CD4-positive, alpha-beta T cell (primary cell): ENCODE results near the gene ZNF687. TPM values are rescaled to one million over a fixed set of nuclear protein-coding genes. Genes with fewer than 3 reads are reported as not detected.

Experiments
- ATAC-seq: fragments of 200-7000 bp; cut with Tn5 transposase; one replicate; pipeline ENCODE4 v1.10.0; 2022; ENCODE audit warnings: mild to moderate bottlenecking; ENCODE audit not compliant: poor library complexity
- CTCF ChIA-PET: fragments of 350-600 bp; sonication (Branson Sonifier 250); formaldehyde crosslinking; loops from one replicate; lab custom pipeline; 2021; ENCODE audit warnings: antibody characterized with exemption, inconsistent platforms; lab: Charles Lee
- POLR2A ChIA-PET: fragments of 350-600 bp; sonication (Branson Sonifier 250); formaldehyde crosslinking; loops from one replicate; lab custom pipeline; 2021; ENCODE audit warnings: antibody characterized with exemption, inconsistent platforms; lab: Charles Lee
- DNase-seq, 14 experiments: peaks; one replicate each; pipeline ENCODE4 v3.0.0-alpha.2; 2013 to 2020; ENCODE audit warnings: mixed read lengths in 2 of 14
- H3K27ac ChIP-seq, 2 donors: one replicate each; pipeline versions ENCODE4 v1.5.1 to v1.7.0; 2013; ENCODE audit warnings: low read length in 2 of 2, low read depth in 1 of 2, mild to moderate bottlenecking in 1 of 2
- H3K27me3 ChIP-seq, 2 experiments: 1 replicate in 1 of 2; 2 replicates in 1 of 2; pipeline versions ENCODE4 v1.6.1 to v1.7.0; 2013; ENCODE audit warnings: low read length in 2 of 2, control low read depth in 1 of 2, mild to moderate bottlenecking in 1 of 2, moderate library complexity in 1 of 2; ENCODE audit not compliant: insufficient read depth in 2 of 2, control insufficient read depth in 1 of 2
- H3K36me3 ChIP-seq: one replicate; pipeline ENCODE4 v1.6.1; 2013; ENCODE audit warnings: low read length, control low read depth; ENCODE audit not compliant: insufficient read depth
- H3K4me1 ChIP-seq: one replicate; pipeline ENCODE4 v1.6.1; 2013; ENCODE audit warnings: low read length, control low read depth; ENCODE audit not compliant: insufficient read depth
- H3K4me3 ChIP-seq: one replicate; pipeline ENCODE4 v1.5.1; 2013; ENCODE audit warnings: mild to moderate bottlenecking, low read length, moderate library complexity
- H3K9me3 ChIP-seq, 2 experiments: 1 replicate in 1 of 2; 2 replicates in 1 of 2; pipeline versions ENCODE4 v1.6.1 to v1.7.0; 2013; ENCODE audit warnings: low read length in 2 of 2, mild to moderate bottlenecking in 2 of 2, control low read depth in 1 of 2, moderate library complexity in 1 of 2; ENCODE audit not compliant: control insufficient read depth in 1 of 2, insufficient read depth in 1 of 2
- H3K27ac Mint-ChIP-seq: one replicate; pipeline ENCODE4 v1.8.0; 2020; ENCODE audit warnings: mixed read lengths
- H3K27me3 Mint-ChIP-seq: one replicate; pipeline ENCODE4 v1.8.0; 2021; ENCODE audit warnings: mixed read lengths
- H3K36me3 Mint-ChIP-seq: one replicate; pipeline ENCODE4 v1.8.0; 2021; ENCODE audit warnings: low read depth, mixed read lengths
- H3K4me1 Mint-ChIP-seq: one replicate; pipeline ENCODE4 v1.8.0; 2021; ENCODE audit warnings: low read depth, mixed read lengths
- H3K4me3 Mint-ChIP-seq: one replicate; pipeline ENCODE4 v1.8.0; 2020; ENCODE audit warnings: mild to moderate bottlenecking, mixed read lengths
- H3K9me3 Mint-ChIP-seq: one replicate; pipeline ENCODE4 v1.8.0; 2020; ENCODE audit warnings: mixed read lengths
- intact Hi-C, 2 experiments: fragments of 100-400 bp; cut with DNase I in 1 of 2; cut with micrococcal nuclease in 1 of 2; formaldehyde crosslinking; loops; one replicate each; pipeline versions ENCODE4 v1.15.1 to v1.9.0; 2023 to 2025; cut with DNase I, micrococcal nuclease
- total RNA-seq, 174 experiments: library from RNA in 2 of 174; stranded (reverse) in 2 of 174; gene quantifications; one replicate each; pipeline ENCODE4 v1.2.3 and lab custom pipeline; 2021 to 2026
- TF ChIP-seq, protein P1 (sequence below): fragments of 200-600 bp; IDR thresholded peaks from one replicate; pipeline ENCODE4 v1.8.0; 2022; ENCODE audit warnings: antibody characterized with exemption, mild to moderate bottlenecking

ZNF687 gene
- total RNA-seq, 2 experiments from 2014 or later: 38.9 to 40.0 TPM

DNA sequence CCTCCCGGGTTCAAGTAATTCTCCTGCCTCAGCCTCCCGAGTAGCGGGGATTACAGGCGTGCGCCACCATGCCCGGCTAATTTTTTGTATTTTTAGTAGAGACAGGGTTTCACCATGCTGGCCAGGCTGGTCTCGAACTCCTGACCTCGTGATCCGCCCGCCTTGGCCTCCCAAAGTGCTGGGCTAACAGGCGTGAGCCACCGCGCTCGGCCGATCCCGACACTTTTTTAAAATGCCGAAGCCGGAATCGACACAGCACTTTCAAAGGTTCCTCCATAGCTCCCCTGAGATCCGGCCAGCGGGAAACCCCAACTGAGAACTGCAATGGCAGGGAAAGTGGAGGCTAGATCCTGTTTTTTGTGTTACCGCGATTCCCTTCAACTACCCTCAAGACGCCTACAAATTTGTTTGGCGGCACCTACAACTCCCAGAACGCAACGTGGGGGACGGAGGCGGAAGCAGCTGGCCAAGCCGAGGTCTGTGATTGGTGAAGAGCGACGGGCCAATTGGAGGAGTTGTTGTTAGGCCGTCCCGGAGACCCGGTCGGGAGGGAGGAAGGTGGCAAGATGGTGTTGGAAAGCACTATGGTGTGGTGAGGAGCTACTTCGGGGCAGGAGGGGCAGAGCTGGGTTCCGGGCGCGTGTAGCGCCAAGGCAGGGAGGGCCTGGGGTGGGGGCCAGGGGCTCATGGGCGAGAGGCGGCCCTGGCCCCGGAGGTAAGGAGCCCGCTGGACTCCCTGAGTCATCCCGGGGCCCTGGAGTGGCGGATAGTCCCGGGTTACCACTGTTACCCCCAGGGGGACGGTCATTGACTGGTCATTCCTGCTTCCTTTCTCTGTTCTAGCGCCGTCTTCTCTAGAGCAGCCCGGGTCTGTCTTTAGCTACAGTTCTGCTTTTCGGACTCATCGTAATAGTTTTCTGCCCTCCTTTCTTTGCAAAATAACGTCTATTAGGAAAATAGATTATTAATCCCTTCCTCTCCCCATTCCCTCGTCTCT is 27.6 kb upstream of the ZNF687 start, which contains the start of gene PSMD4:
TSS of gene PSMD4 (plus strand) at position 518 of the 997 bp plus-strand sequence. CDS start at position 567, 49 bp downstream.
- peaks cover 20% of the 10 kb centered on the region for H3K36me3 Mint-ChIP-seq
- intact Hi-C loops: loop anchor here (1.0 to 10.0 kb wide), 6 partner anchors 27 to 240 kb away; partner anchors contain the start of genes PI4KB (in 1 of the 2), PIP5K1A (in 1 of the 2) and PSMB4 (in 1 of the 2)
- peaks cover 21% of the 10 kb centered on the region for H3K4me1 ChIP-seq
- peaks cover 36% of the 10 kb centered on the region for H3K4me1 Mint-ChIP-seq
- CTCF ChIA-PET: interaction anchor here (0.6 to 1.4 kb wide), 4 partner anchors 27 to 390 kb away, joined by 3 to 4 read pairs (median 4); partner anchors contain the start of gene ZNF687
- H3K9me3 Mint-ChIP-seq: no peaks in the 10 kb centered on the region
- ATAC-seq (peak; percentile 93), DNase-seq (peak; percentile 88 to 98 (median 92))
- H3K27me3 Mint-ChIP-seq: peaks cover 4% of the 10 kb centered on the region
- TF ChIP-seq, protein P1, sequence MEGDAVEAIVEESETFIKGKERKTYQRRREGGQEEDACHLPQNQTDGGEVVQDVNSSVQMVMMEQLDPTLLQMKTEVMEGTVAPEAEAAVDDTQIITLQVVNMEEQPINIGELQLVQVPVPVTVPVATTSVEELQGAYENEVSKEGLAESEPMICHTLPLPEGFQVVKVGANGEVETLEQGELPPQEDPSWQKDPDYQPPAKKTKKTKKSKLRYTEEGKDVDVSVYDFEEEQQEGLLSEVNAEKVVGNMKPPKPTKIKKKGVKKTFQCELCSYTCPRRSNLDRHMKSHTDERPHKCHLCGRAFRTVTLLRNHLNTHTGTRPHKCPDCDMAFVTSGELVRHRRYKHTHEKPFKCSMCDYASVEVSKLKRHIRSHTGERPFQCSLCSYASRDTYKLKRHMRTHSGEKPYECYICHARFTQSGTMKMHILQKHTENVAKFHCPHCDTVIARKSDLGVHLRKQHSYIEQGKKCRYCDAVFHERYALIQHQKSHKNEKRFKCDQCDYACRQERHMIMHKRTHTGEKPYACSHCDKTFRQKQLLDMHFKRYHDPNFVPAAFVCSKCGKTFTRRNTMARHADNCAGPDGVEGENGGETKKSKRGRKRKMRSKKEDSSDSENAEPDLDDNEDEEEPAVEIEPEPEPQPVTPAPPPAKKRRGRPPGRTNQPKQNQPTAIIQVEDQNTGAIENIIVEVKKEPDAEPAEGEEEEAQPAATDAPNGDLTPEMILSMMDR: no peak
- peak within 1 kb of the TSS; percentile 94 for H3K27ac Mint-ChIP-seq
- no peaks in the 10 kb centered on the region for H3K27me3 ChIP-seq
- POLR2A ChIA-PET: interaction anchor here (0.7 to 1.8 kb wide), 12 partner anchors 9 to 557 kb away, joined by 3 to 30 read pairs (median 4); partner anchors contain the start of genes CDC42SE1, GOLPH3L, PI4KB and RFX5
- peak within 1 kb of the TSS; percentile 87 for H3K4me3 ChIP-seq
- peak within 1 kb of the TSS; percentile 55 to 67 for H3K27ac ChIP-seq
- H3K36me3 ChIP-seq: peaks cover 5% of the 10 kb centered on the region
- no peaks in the 10 kb centered on the region for H3K9me3 ChIP-seq
- peak within 1 kb of the TSS; percentile 98 for H3K4me3 Mint-ChIP-seq

DNA sequence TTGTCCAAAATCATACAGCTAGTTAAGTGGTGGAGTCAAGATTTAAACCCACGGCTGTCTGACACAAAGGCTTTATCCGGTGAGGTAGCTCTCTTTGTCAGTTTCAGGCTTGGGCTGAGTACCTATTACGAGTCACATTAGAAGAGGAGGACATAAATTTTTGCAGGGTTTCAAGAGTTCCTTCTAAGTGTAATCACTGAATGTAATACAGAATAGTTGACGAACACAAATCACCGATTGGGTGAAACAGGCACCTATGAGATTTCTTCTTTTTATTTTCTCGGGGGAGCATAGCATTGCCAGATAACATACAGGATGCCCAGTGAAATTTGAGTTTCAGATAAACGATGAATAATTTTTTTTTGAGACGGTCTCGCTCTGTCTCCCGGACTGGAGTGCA is 26.7 kb upstream of the ZNF687 start:
- H3K27me3 Mint-ChIP-seq: peaks cover 4% of the 10 kb centered on the region
- DNase-seq (peak in 1 of 14 experiments; percentile 23), ATAC-seq (no peak)
- intact Hi-C loops: loop anchor here (2.0 to 10.0 kb wide), 2 partner anchors 143 to 241 kb away; partner anchors contain the start of gene PSMB4 (in 1 of the 2)
- H3K36me3 Mint-ChIP-seq: peaks cover 20% of the 10 kb centered on the region
- H3K27ac ChIP-seq: peak overlapping the region; percentile 55 to 67
- peak overlapping the region; percentile 87 for H3K4me3 ChIP-seq
- H3K9me3 Mint-ChIP-seq: no peaks in the 10 kb centered on the region
- ChIA-PET CTCF (interaction anchor here (1.4 kb wide), 1 partner anchor 59 kb away, joined by 4 read pairs; no protein-coding TSS in a partner anchor), POLR2A (interaction anchor here (1.4 to 1.8 kb wide), 5 partner anchors 26 to 155 kb away, joined by 4 to 30 read pairs (median 7); partner anchors contain the start of genes PI4KB, VPS72 and ZNF687)
- H3K36me3 ChIP-seq: peaks cover 6% of the 10 kb centered on the region
- H3K27me3 ChIP-seq: no peaks in the 10 kb centered on the region
- peak overlapping the region; percentile 98 for H3K4me3 Mint-ChIP-seq
- peak overlapping the region; percentile 94 for H3K27ac Mint-ChIP-seq
- H3K4me1 Mint-ChIP-seq: peaks cover 36% of the 10 kb centered on the region
- peaks cover 21% of the 10 kb centered on the region for H3K4me1 ChIP-seq
- TF ChIP-seq, protein P1: no peak
- H3K9me3 ChIP-seq: no peaks in the 10 kb centered on the region

DNA sequence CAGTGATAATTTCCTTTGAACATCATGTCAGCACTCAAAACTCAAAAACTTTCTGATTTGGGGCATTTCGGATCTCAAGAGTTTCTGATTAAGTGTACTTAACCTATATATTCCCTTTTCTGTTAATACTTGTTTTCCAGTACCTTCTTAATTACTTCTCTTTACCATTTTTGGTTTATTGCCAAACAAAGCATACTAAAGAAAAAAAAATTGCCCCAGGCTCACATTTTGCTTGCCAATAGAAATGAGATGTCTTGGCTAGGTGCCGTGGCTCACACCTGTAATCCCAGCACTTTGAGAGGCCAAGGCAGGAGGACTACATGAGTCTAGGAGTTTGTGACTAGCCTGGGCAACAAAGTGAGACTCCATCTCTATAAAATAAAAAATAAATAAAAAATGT is 22.7 kb upstream of the ZNF687 start:
- Mint-ChIP-seq H3K36me3 (peaks cover 40% of the 10 kb centered on the region), H3K4me3 (no peak overlapping the region), H3K27ac (no peak overlapping the region), H3K4me1 (peaks cover 29% of the 10 kb centered on the region), H3K27me3 (peaks cover 4% of the 10 kb centered on the region), H3K9me3 (no peaks in the 10 kb centered on the region)
- Histone ChIP-seq H3K9me3 (no peaks in the 10 kb centered on the region), H3K4me3 (no peak overlapping the region), H3K4me1 (peaks cover 16% of the 10 kb centered on the region), H3K27ac (no peak overlapping the region), H3K36me3 (peaks cover 29% of the 10 kb centered on the region), H3K27me3 (no peaks in the 10 kb centered on the region)
- ATAC-seq (no peak), DNase-seq (no peak)
- CTCF ChIA-PET: no interaction called here
- intact Hi-C loops: loop anchor here in 1 of 2 experiments (10.0 kb wide), 1 partner anchor 245 kb away; no protein-coding TSS in a partner anchor
- TF ChIP-seq, protein P1: no peak
- POLR2A ChIA-PET: no interaction called here
